22Rv1 (cell line): ENCODE measurements around the gene ZGLP1.

ENCODE experiments used
- H3K27ac ChIP-seq: fragments of 450-650 bp; 2 replicates; pipeline ENCODE4 v1.5.1; 2017
- CTCF ChIP-seq: fragments of 450-650 bp; IDR thresholded peaks from 2 replicates; pipeline ENCODE4 v1.5.1; 2017; ENCODE audit warnings: mild to moderate bottlenecking
- ZFX ChIP-seq: fragments of 450-650 bp; IDR thresholded peaks from 2 replicates; pipeline ENCODE4 v1.6.1; 2017; ENCODE audit warnings: antibody characterized with exemption, borderline replicate concordance

ZGLP1 gene

GRCh38 chr19:10277795-10278589 is 31.6 kb downstream of the ZGLP1 start:
- H3K27ac ChIP-seq, result no peak overlapping the region

GRCh38 chr19:10274589-10274988 is 35.0 kb downstream of the ZGLP1 start:
- no peak overlapping the region for H3K27ac ChIP-seq
- TF ChIP-seq CTCF (no peak), ZFX (no peak)

More at GRCh38 chr19:10277795-10278589, 31.6 kb downstream of the ZGLP1 start:
- TF ChIP-seq CTCF, result no peak
- TF ChIP-seq ZFX, result no peak

- TF ChIP-seq ZFX (no peak), CTCF (no peak)
Measured at GRCh38 chr19:10271543-10272086, 38.0 kb downstream of the ZGLP1 start.

GRCh38 chr19:10270616-10271394 is 38.8 kb downstream of the ZGLP1 start, which contains the start of gene ICAM1:
ICAM1 (plus strand) TSS chr19:10271120; CDS start chr19:10271160, 40 bp downstream.
- H3K27ac ChIP-seq, result no peak within 1 kb of the TSS
- TF ChIP-seq CTCF, result no peak
- TF ChIP-seq ZFX, result no peak

More at GRCh38 chr19:10271543-10272086, 38.0 kb downstream of the ZGLP1 start:
- H3K27ac ChIP-seq, result no peak overlapping the region

GRCh38 chr19:10270180-10270615 is 39.4 kb downstream of the ZGLP1 start:
- no peak overlapping the region for H3K27ac ChIP-seq
- no peak for TF ChIP-seq ZFX
- no peak for TF ChIP-seq CTCF

- H3K27ac ChIP-seq, result no peak overlapping the region
- no peak for TF ChIP-seq ZFX
- peak; percentile 97 for TF ChIP-seq CTCF
Measured at GRCh38 chr19:10269333-10270179, 40.1 kb downstream of the ZGLP1 start.
